HFF-Myc (cell line): ENCODE measurements around the gene GRIK4.

Source experiments
- DNase-seq: peaks from one replicate; pipeline ENCODE4 v3.0.0-alpha.2; 2011; ENCODE audit warnings: low read depth; ENCODE audit errors: extremely low read depth
- H3K4me3 ChIP-seq: replicated peaks from 2 replicates; pipeline ENCODE4 v1.5.1; 2011; ENCODE audit warnings: low read depth, mild to moderate bottlenecking, control low read depth, low read length
- TF ChIP-seq, protein P1 (sequence below): IDR thresholded peaks from 2 replicates; pipeline ENCODE4 v1.5.1; 2012; ENCODE audit warnings: mild to moderate bottlenecking, low read depth, low read length, control low read depth; ENCODE audit errors: missing control alignments

Gene GRIK4

DNA sequence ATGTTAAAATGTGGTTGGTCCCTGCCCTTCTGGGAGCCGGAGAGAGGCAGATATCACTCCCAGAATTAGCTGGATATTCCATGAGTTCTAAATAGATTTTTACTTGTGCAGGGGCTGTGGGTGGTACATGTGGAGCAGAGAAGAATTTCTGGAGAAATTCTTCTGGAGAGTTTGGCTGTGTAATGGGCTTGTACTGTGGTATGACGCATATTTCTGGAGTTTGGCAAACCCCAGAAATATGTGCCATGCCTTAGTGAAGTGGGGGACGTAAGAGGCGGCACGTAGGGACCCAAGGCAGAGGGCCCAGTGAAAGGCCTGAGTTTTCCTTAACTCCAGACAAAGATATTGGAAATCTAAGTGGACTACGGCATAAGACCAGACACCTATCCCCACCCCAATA, 461.1 kb downstream of the GRIK4 start:
- TF ChIP-seq, protein P1, sequence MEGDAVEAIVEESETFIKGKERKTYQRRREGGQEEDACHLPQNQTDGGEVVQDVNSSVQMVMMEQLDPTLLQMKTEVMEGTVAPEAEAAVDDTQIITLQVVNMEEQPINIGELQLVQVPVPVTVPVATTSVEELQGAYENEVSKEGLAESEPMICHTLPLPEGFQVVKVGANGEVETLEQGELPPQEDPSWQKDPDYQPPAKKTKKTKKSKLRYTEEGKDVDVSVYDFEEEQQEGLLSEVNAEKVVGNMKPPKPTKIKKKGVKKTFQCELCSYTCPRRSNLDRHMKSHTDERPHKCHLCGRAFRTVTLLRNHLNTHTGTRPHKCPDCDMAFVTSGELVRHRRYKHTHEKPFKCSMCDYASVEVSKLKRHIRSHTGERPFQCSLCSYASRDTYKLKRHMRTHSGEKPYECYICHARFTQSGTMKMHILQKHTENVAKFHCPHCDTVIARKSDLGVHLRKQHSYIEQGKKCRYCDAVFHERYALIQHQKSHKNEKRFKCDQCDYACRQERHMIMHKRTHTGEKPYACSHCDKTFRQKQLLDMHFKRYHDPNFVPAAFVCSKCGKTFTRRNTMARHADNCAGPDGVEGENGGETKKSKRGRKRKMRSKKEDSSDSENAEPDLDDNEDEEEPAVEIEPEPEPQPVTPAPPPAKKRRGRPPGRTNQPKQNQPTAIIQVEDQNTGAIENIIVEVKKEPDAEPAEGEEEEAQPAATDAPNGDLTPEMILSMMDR, result no peak
- no peak overlapping the region for H3K4me3 ChIP-seq
- no peak for DNase-seq

DNA sequence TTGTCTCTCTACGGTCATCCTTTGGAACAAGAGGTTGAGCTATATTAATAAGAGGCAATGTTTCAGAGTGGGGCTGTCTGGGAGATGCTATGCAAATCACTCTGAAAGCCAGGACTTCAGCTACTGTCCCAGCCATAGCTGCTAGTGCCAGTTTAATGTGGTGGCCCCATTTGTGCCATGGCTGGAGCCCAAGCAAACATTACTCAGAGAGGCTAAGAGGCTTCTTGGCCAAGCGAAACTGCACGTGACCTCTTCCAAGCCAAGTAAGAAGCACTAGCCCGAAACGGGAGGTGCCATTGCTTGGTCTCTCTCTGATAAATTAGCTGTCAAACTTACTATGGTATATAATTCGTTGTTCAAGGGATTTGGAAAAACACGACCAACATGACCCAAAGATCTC, 462.0 kb downstream of the GRIK4 start:
- TF ChIP-seq, protein P1, result no peak
- DNase-seq, result no peak
- no peak overlapping the region for H3K4me3 ChIP-seq

DNA sequence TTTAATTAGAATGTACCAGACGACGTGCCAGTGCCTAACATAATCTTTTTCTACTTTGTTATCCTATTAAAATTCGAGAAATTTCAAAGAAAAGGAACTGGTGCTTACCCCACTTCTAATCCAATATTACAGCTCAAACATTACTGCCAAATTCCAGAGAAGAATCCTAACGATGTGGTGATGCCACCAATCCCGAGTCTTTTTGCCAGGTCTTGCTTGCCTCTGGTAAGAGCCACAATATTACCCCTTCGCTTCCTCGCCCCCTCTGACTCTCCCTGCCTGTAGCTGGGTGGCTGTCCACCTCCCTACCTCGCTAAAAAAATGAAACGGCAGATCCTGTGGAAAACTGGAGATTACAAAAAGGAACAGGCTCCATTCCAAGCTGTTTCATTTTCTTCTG, 462.9 kb downstream of the GRIK4 start:
- DNase-seq, result no peak

DNA sequence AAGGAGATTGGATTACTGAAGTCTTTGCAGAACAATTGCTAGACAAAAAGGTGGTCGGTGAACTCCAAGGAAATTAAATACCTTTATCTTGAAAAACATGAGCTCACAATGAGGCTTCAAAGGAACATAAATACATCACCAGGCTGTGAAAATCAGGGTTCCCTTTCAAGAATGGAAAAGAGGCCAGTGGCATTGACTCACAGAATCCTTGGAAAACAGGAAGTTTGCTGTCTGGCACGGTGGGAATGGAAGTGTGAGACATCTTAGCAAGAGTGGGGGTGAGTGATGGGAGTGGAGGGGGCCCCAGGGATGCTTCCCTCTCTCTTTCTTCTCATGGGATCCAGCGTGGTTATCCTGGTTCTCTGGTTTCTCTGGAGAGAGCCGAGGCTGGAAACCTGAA, 463.4 kb downstream of the GRIK4 start:
- DNase-seq, result no peak
- no peak overlapping the region for H3K4me3 ChIP-seq
- TF ChIP-seq, protein P1, result no peak

More for the DNA sequence above, 462.9 kb downstream of the GRIK4 start:
- no peak overlapping the region for H3K4me3 ChIP-seq
- TF ChIP-seq, protein P1, result no peak

DNA sequence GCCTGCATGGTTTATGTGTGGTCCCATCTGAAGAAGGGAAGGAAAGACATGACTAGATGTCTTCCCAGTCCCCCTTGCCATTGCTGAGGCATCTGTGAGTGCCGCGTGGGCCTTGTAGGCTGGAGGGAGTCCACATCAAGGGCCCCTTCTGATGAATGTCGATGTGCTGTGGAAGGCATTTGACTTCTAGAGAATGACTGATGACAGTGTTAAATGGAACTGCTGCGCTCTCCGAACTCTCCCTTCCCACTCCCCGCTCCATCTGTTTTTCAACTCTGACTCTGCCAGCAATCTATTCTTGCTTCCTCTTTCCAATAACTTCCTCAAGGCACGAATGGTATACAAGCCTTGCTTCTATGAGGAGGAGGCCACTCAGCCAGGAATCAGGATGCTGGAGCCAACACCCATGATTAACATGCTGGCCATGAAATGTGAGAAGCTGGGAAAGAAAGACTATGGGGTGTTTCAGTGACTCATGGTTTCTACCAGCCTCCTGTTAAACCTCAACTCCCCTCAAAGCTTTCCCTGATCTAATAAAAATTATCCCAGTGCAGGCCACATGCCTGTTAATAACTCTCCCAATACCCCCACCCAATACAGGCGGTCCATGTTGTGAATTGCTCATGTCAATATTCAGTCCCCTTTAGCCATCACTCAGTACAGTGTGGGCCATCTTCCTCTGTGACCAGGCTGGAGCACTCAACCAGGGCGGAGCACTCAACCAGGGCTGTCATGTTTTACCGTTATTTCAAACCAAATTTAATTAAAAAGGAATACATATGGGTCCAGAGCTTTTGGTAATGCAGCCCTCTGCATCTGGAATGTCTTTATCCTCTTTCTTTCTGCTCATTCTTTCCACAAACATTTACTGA, 466.0 kb downstream of the GRIK4 start:
- TF ChIP-seq, protein P1, result no peak

DNA sequence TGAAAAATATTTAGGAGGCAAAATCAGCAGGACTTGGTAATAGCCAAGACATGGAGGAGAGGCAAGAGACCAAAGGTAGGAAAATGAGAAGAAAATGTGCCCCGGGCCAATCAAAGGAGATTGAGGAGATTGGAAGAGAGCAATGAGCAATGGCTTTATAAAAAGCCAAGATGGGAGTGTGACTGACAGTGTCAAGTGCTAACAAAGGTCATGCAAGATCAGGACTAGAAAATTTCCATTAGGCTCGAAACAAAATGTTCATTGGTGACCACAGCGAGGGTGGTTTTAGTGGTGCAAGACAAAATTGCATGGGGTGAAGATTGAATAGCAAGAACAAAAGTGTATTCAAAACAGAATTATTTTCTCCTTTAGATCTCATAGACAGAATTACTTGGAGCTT, 467.2 kb downstream of the GRIK4 start:
- no peak overlapping the region for H3K4me3 ChIP-seq
- TF ChIP-seq, protein P1, result no peak
- no peak for DNase-seq

More for the DNA sequence above, 466.0 kb downstream of the GRIK4 start:
- no peak for DNase-seq
- no peak overlapping the region for H3K4me3 ChIP-seq
